ENCODE results near the gene ACSL3.

The ACSL3 gene

GRCh38 chr2:222933458-222933857 lies 72.6 kb downstream of the ACSL3 start:
- no peak for TF ChIP-seq CTCF (IDR thresholded peaks at IDR 0.05; ENCODE audit: borderline replicate concordance, control extremely low read depth, extremely low read depth, insufficient read depth, missing control alignments)
- in situ Hi-C loops (cut with MboI; ENCODE audit: low sequenced_read_pairs, unreplicated experiment), result no loop called here
- no peak for DNase-seq (ENCODE audit: low spot score)

- TF ChIP-seq CTCF (IDR thresholded peaks at IDR 0.05; ENCODE audit: borderline replicate concordance, control extremely low read depth, extremely low read depth, insufficient read depth, missing control alignments), result no peak
- DNase-seq (ENCODE audit: low spot score), result no peak
- in situ Hi-C loops (cut with MboI; ENCODE audit: low sequenced_read_pairs, unreplicated experiment), result no loop called here
These were observed 75.0 kb downstream of the ACSL3 start for GRCh38 chr2:222935688-222936298.

- DNase-seq (ENCODE audit: low spot score), result no peak
- in situ Hi-C loops (cut with MboI; ENCODE audit: low sequenced_read_pairs, unreplicated experiment), result no loop called here
- no peak for TF ChIP-seq CTCF (IDR thresholded peaks at IDR 0.05; ENCODE audit: borderline replicate concordance, control extremely low read depth, extremely low read depth, insufficient read depth, missing control alignments)
These were observed 75.9 kb downstream of the ACSL3 start for GRCh38 chr2:222936705-222937104.

GRCh38 chr2:222938327-222938726 lies 77.5 kb downstream of the ACSL3 start:
- no peak for DNase-seq (ENCODE audit: low spot score)
- no peak for TF ChIP-seq CTCF (IDR thresholded peaks at IDR 0.05; ENCODE audit: borderline replicate concordance, control extremely low read depth, extremely low read depth, insufficient read depth, missing control alignments)
- in situ Hi-C loops (cut with MboI; ENCODE audit: low sequenced_read_pairs, unreplicated experiment), result no loop called here

- peak; percentile 72 for TF ChIP-seq CTCF (IDR thresholded peaks at IDR 0.05; ENCODE audit: borderline replicate concordance, control extremely low read depth, extremely low read depth, insufficient read depth, missing control alignments)
- in situ Hi-C loops (cut with MboI; ENCODE audit: low sequenced_read_pairs, unreplicated experiment), result no loop called here
- peak; percentile 28 for DNase-seq (ENCODE audit: low spot score)
These were observed 78.5 kb downstream of the ACSL3 start for GRCh38 chr2:222939208-222939856.

- in situ Hi-C loops (cut with MboI; ENCODE audit: low sequenced_read_pairs, unreplicated experiment), result no loop called here
- DNase-seq (ENCODE audit: low spot score), result no peak
- no peak for TF ChIP-seq CTCF (IDR thresholded peaks at IDR 0.05; ENCODE audit: borderline replicate concordance, control extremely low read depth, extremely low read depth, insufficient read depth, missing control alignments)
These were observed 79.1 kb downstream of the ACSL3 start for GRCh38 chr2:222939979-222940378.

All from GM13976 (cell line).